Panc1 (cell line): ENCODE results near the gene UBASH3A. TPM values are rescaled to one million over a fixed set of nuclear protein-coding genes. Genes with fewer than 3 reads are reported as not detected.

Experiments
- ATAC-seq: fragments of 200-7000 bp; cut with Tn5 transposase; 2 replicates; pipeline ENCODE4 v1.9.1; 2020; ENCODE audit warnings: mild to moderate bottlenecking, moderate library complexity
- BruUV-seq: library from RNA; stranded (reverse); fragments of 400-500 nt; replicated peaks from 2 replicates; lab custom pipeline; 2021; lab: Mats Ljungman, UMichigan
- CTCF ChIA-PET: fragments of 300-600 bp; sonication (Branson Sonifier 250); formaldehyde crosslinking; loops from one replicate; lab custom pipeline; 2022; ENCODE audit warnings: antibody characterized with exemption; lab: Charles Lee
- POLR2A ChIA-PET: fragments of 300-600 bp; sonication (Branson Sonifier 250); formaldehyde crosslinking; loops from one replicate; lab custom pipeline; 2022; ENCODE audit warnings: antibody characterized with exemption; lab: Charles Lee
- DNase-seq: peaks from one replicate; pipeline ENCODE4 v3.0.0-alpha.2; 2010; ENCODE audit warnings: low read depth, low spot score
- H3K27ac ChIP-seq: 2 replicates; pipeline ENCODE4 v1.5.1; 2011; ENCODE audit warnings: mild to moderate bottlenecking, low read length, inconsistent platforms
- H3K27me3 ChIP-seq: fragments of 200-500 bp; sonication (Bioruptor generic); 2 replicates; pipeline ENCODE4 v1.6.0; 2014; ENCODE audit warnings: low read length, inconsistent platforms; ENCODE audit not compliant: control insufficient read depth, insufficient read depth
- H3K36me3 ChIP-seq: fragments of 200-500 bp; sonication (Bioruptor generic); 2 replicates; pipeline ENCODE4 v1.5.1; 2014; ENCODE audit warnings: inconsistent platforms, mild to moderate bottlenecking, low read length, moderate library complexity; ENCODE audit not compliant: control insufficient read depth, insufficient read depth
- H3K4me1 ChIP-seq: 2 replicates; pipeline ENCODE4 v1.5.1; 2011; ENCODE audit warnings: inconsistent platforms, mild to moderate bottlenecking, low read length, moderate library complexity; ENCODE audit not compliant: control insufficient read depth, insufficient read depth
- H3K4me3 ChIP-seq, 2 experiments: 2 replicates each; pipeline ENCODE4 v1.5.1; 2011 to 2012; ENCODE audit warnings: low read depth in 2 of 2, low read length in 2 of 2, mild to moderate bottlenecking in 2 of 2, inconsistent platforms in 1 of 2, moderate library complexity in 1 of 2
- H3K9me3 ChIP-seq: fragments of 200-500 bp; sonication (Bioruptor generic); 2 replicates; pipeline ENCODE4 v1.5.1; 2014; ENCODE audit warnings: low read depth, mild to moderate bottlenecking, inconsistent platforms, low read length, moderate library complexity; ENCODE audit not compliant: control insufficient read depth, insufficient read depth
- CTCF ChIP-seq: fragments of 450-650 bp; IDR thresholded peaks from 2 replicates; pipeline ENCODE4 v1.5.1; 2017; ENCODE audit warnings: mild to moderate bottlenecking
- POLR2AphosphoS5 ChIP-seq: IDR thresholded peaks from 2 replicates; pipeline ENCODE4 v1.6.1; 2012; ENCODE audit warnings: mild to moderate bottlenecking, low read depth, low read length, moderate library complexity
- REST ChIP-seq, 2 experiments: IDR thresholded peaks; 2 replicates each; pipeline ENCODE4 v1.6.1; 2011 to 2012; ENCODE audit warnings: low read depth in 2 of 2, control low read depth in 1 of 2, low read length in 1 of 2, mild to moderate bottlenecking in 1 of 2, moderate library complexity in 1 of 2; ENCODE audit not compliant: insufficient read depth in 1 of 2
- SIN3A ChIP-seq: IDR thresholded peaks from 2 replicates; pipeline ENCODE4 v1.6.1; 2012; ENCODE audit warnings: low read depth, mild to moderate bottlenecking, low read length, moderate library complexity, borderline replicate concordance; ENCODE audit not compliant: insufficient read depth
- TCF7L2 ChIP-seq: IDR thresholded peaks from 2 replicates; pipeline ENCODE4 v1.6.1; 2011; ENCODE audit warnings: mild to moderate bottlenecking, low read depth, low read length, inconsistent platforms
- in situ Hi-C: cut with HindIII; loops from 2 replicates; pipeline ENCODE4 v1.10.0; 2016; ENCODE audit warnings: low sequenced_read_pairs, low pct_unique_long_range_greater_than_20kb
- intact Hi-C: fragments of 100-400 bp; cut with micrococcal nuclease; formaldehyde crosslinking; loops from one replicate; pipeline ENCODE4 v1.10.0; 2022; ENCODE audit not compliant: unreplicated experiment
- total RNA-seq: library from RNA; stranded (reverse); gene quantifications from one replicate; pipeline ENCODE4 v1.2.1, GENCODE V29; 2021; ENCODE audit not compliant: unreplicated experiment

The UBASH3A gene
- total RNA-seq, 1 experiment from 2014 or later: 0.33 TPM

GRCh38 chr21:42465803-42466127, 62.1 kb downstream of the UBASH3A start:
- no peaks in the 10 kb centered on the region for H3K36me3 ChIP-seq
- in situ Hi-C loops (no loop called here), intact Hi-C loops (no loop called here)
- no peak overlapping the region for H3K4me3 ChIP-seq
- ATAC-seq: no peak
- no peaks in the 10 kb centered on the region for H3K4me1 ChIP-seq
- DNase-seq: no peak
- no peak overlapping the region for H3K27ac ChIP-seq
- H3K27me3 ChIP-seq: no peaks in the 10 kb centered on the region
- no TSS peak for BruUV-seq
- no peaks in the 10 kb centered on the region for H3K9me3 ChIP-seq
- TF ChIP-seq CTCF (no peak), POLR2AphosphoS5 (no peak), SIN3A (no peak), REST (IDR thresholded peaks at IDR 0.05; ENCODE audit: insufficient read depth in 1 of 2, low read depth in 2 of 2, low read length in 1 of 2) (no peak), TCF7L2 (no peak)
- ChIA-PET POLR2A (no interaction called here), CTCF (no interaction called here)

- ATAC-seq: no peak
- Histone ChIP-seq H3K27me3 (no peaks in the 10 kb centered on the region), H3K4me1 (no peaks in the 10 kb centered on the region), H3K9me3 (no peaks in the 10 kb centered on the region), H3K27ac (no peak overlapping the region), H3K4me3 (no peak overlapping the region), H3K36me3 (no peaks in the 10 kb centered on the region)
- in situ Hi-C loops (no loop called here), intact Hi-C loops (no loop called here)
- no TSS peak for BruUV-seq
- no peak for DNase-seq
- TF ChIP-seq REST (IDR thresholded peaks at IDR 0.05; ENCODE audit: insufficient read depth in 1 of 2, low read depth in 2 of 2, low read length in 1 of 2) (no peak), TCF7L2 (no peak)
- POLR2A ChIA-PET: no interaction called here
- CTCF ChIA-PET: interaction anchor here (0.6 kb wide), 1 partner anchor 168 kb away, joined by 3 read pairs; no protein-coding TSS in a partner anchor
Observed at GRCh38 chr21:42466700-42467099, 63.0 kb downstream of the UBASH3A start.
